ENCODE measurements around the gene XAGE2. TPM values are rescaled to one million over a fixed set of nuclear protein-coding genes. Genes with fewer than 3 reads are reported as not detected.
"Not testable (repeated sequence)": the region's sequence is repeated elsewhere in the genome, so short reads cannot be mapped to it uniquely, and the experiment has no call there.

XAGE2 gene
- total RNA-seq (2014; rRNA removed) (not detected in 2 replicates), Bru-seq, nascent RNA (not detected), BruChase-seq, experiment 1, labeled RNA remaining after a 6-hour chase (not detected), BruChase-seq, experiment 2, labeled RNA remaining after a 2-hour chase (not detected)
- long read RNA-seq: 0 reads

GRCh38 chrX:52368368-52369055, at the start of gene XAGE2:
Gene XAGE2, plus strand, starts transcription at chrX:52369021. Its CDS starts 994 bp downstream, at chrX:52370015.
- H2AFZ ChIP-seq (ENCODE audit: low read length): no peak within 1 kb of the TSS
- CTCF ChIA-PET: no interaction called here
- BruUV-seq (replicated peaks): no TSS peak
- no peaks in the 10 kb centered on the region for H3K4me1 ChIP-seq (ENCODE audit: insufficient read depth, low read length)
- no peak within 1 kb of the TSS for H3K4me3 ChIP-seq (ENCODE audit: low read length)
- H3K4me2 ChIP-seq (ENCODE audit: low read length): no peak within 1 kb of the TSS
- ATAC-seq (no peak), DNase-seq (no peak)
- H4K20me1 ChIP-seq (ENCODE audit: low read length): no peaks in the 10 kb centered on the region
- intact Hi-C loops (cut with micrococcal nuclease): no loop called here
- H3K79me2 ChIP-seq (ENCODE audit: low read length): no peaks in the 10 kb centered on the region
- no peaks in the 10 kb centered on the region for H3K36me3 ChIP-seq (ENCODE audit: low read depth, low read length)
- H3K27ac ChIP-seq (ENCODE audit: low read length): no peak within 1 kb of the TSS
- TF ChIP-seq CTCF (conservative IDR thresholded peaks at IDR 0.05; ENCODE audit: low read depth, low read length): no peak
- no peak for TF ChIP-seq EZH2 (IDR thresholded peaks at IDR 0.05; ENCODE audit: low read length, unreplicated experiment)
- no peak for TF ChIP-seq EZH2phosphoT487 (IDR thresholded peaks at IDR 0.05; ENCODE audit: borderline replicate concordance, low read length)
- H3K9me2 ChIP-seq (replicated peaks; ENCODE audit: low read length): no peaks in the 10 kb centered on the region
- H3K9ac ChIP-seq (ENCODE audit: low read length): no peak within 1 kb of the TSS
- H3K27me3 ChIP-seq (ENCODE audit: low read length): no peaks in the 10 kb centered on the region; the same call in 1 of the 2 replicates
- POLR2A ChIA-PET (ENCODE audit: unreplicated experiment): no interaction called here
- H3K9me3 ChIP-seq (ENCODE audit: low read length): no peaks in the 10 kb centered on the region
- no peaks in the 10 kb centered on the region for H3F3A ChIP-seq (ENCODE audit: low read length, unreplicated experiment)

- CTCF ChIA-PET: no interaction called here
- Histone ChIP-seq H3K79me2 (ENCODE audit: low read length) (no peaks in the 10 kb centered on the region), H2AFZ (ENCODE audit: low read length) (no peak overlapping the region), H3K4me2 (ENCODE audit: low read length) (no peak overlapping the region), H3K9me3 (ENCODE audit: low read length) (no peaks in the 10 kb centered on the region), H3K27me3 (ENCODE audit: low read length) (peaks cover 6% of the 10 kb centered on the region), H3K4me1 (ENCODE audit: insufficient read depth, low read length) (no peaks in the 10 kb centered on the region; the same call in 1 of the 2 replicates), H3K36me3 (ENCODE audit: low read depth, low read length) (no peaks in the 10 kb centered on the region), H3F3A (ENCODE audit: low read length, unreplicated experiment) (no peaks in the 10 kb centered on the region), H3K27ac (ENCODE audit: low read length) (no peak overlapping the region), H4K20me1 (ENCODE audit: low read length) (no peaks in the 10 kb centered on the region), H3K4me3 (ENCODE audit: low read length) (no peak overlapping the region), H3K9ac (ENCODE audit: low read length) (no peak overlapping the region), H3K9me2 (replicated peaks; ENCODE audit: low read length) (no peaks in the 10 kb centered on the region)
- ATAC-seq (no peak), DNase-seq (no peak)
- BruUV-seq (replicated peaks): no TSS peak
- POLR2A ChIA-PET (ENCODE audit: unreplicated experiment): no interaction called here
- intact Hi-C loops (cut with micrococcal nuclease): no loop called here
- TF ChIP-seq EZH2 (IDR thresholded peaks at IDR 0.05; ENCODE audit: low read length, unreplicated experiment): no peak
- no peak for TF ChIP-seq CTCF (conservative IDR thresholded peaks at IDR 0.05; ENCODE audit: low read depth, low read length)
These were observed 31.4 kb upstream of the XAGE2 start for GRCh38 chrX:52337410-52337809.

GRCh38 chrX:52341493-52341892, 27.3 kb upstream of the XAGE2 start:
- intact Hi-C loops (cut with micrococcal nuclease): no loop called here
- ChIA-PET POLR2A (ENCODE audit: unreplicated experiment) (no interaction called here), CTCF (no interaction called here)
- Histone ChIP-seq H3K9me3 (ENCODE audit: low read length) (no peaks in the 10 kb centered on the region), H3K79me2 (ENCODE audit: low read length) (no peaks in the 10 kb centered on the region), H3K4me3 (ENCODE audit: low read length) (no peak overlapping the region), H3F3A (ENCODE audit: low read length, unreplicated experiment) (no peaks in the 10 kb centered on the region), H3K9ac (ENCODE audit: low read length) (no peak overlapping the region), H3K27ac (ENCODE audit: low read length) (no peak overlapping the region), H3K9me2 (replicated peaks; ENCODE audit: low read length) (no peaks in the 10 kb centered on the region), H3K4me2 (ENCODE audit: low read length) (no peak overlapping the region), H3K36me3 (ENCODE audit: low read depth, low read length) (no peaks in the 10 kb centered on the region), H4K20me1 (ENCODE audit: low read length) (no peaks in the 10 kb centered on the region), H2AFZ (ENCODE audit: low read length) (no peak overlapping the region), H3K27me3 (ENCODE audit: low read length) (peaks cover 6% of the 10 kb centered on the region), H3K4me1 (ENCODE audit: insufficient read depth, low read length) (peaks cover 6% of the 10 kb centered on the region)
- peak; percentile 38 for ATAC-seq
- TF ChIP-seq EZH2phosphoT487 (IDR thresholded peaks at IDR 0.05; ENCODE audit: borderline replicate concordance, low read length): no peak
- TF ChIP-seq CTCF (conservative IDR thresholded peaks at IDR 0.05; ENCODE audit: low read depth, low read length): no peak
- BruUV-seq (replicated peaks): no TSS peak
- DNase-seq: peak; percentile 56

- H3K9ac ChIP-seq (ENCODE audit: low read length); ATAC-seq; intact Hi-C loops (cut with micrococcal nuclease); H3K4me3 ChIP-seq (ENCODE audit: low read length); H3K27ac ChIP-seq (ENCODE audit: low read length); POLR2A ChIA-PET (ENCODE audit: unreplicated experiment); BruUV-seq (replicated peaks); CTCF ChIA-PET; H3K4me1 ChIP-seq (ENCODE audit: insufficient read depth, low read length); H4K20me1 ChIP-seq (ENCODE audit: low read length); DNase-seq; H3K9me3 ChIP-seq (ENCODE audit: low read length); H3K9me2 ChIP-seq (replicated peaks; ENCODE audit: low read length); H3K4me2 ChIP-seq (ENCODE audit: low read length); H3K79me2 ChIP-seq (ENCODE audit: low read length); H2AFZ ChIP-seq (ENCODE audit: low read length); H3K36me3 ChIP-seq (ENCODE audit: low read depth, low read length); H3K27me3 ChIP-seq (ENCODE audit: low read length); H3F3A ChIP-seq (ENCODE audit: low read length, unreplicated experiment): not testable (repeated sequence)
These were observed 25.7 kb upstream of the XAGE2 start for GRCh38 chrX:52343131-52343530.

Data from PC-3 (cell line).